HEK293 (cell line): ENCODE data around the gene ARHGEF37.
"Not testable (repeated sequence)": the region's sequence is repeated elsewhere in the genome, so short reads cannot be mapped to it uniquely, and the experiment has no call there.

ENCODE experiments used
- CTCF ChIA-PET: fragments of 350-600 bp; formaldehyde crosslinking; extraction: SDS; loops from one replicate; lab custom pipeline; 2021; ENCODE audit warnings: antibody characterized with exemption; lab: Yijun Ruan, JAX
- POLR2A ChIA-PET: fragments of 300-600 bp; formaldehyde crosslinking; extraction: SDS; loops from one replicate; lab custom pipeline; 2020; ENCODE audit warnings: antibody characterized with exemption, inconsistent platforms; lab: Yijun Ruan, JAX
- H3K27ac ChIP-seq: fragments of 200-500 bp; sonication (Bioruptor generic); 2 replicates; pipeline ENCODE4 v1.5.1; 2014; ENCODE audit warnings: low read depth, low read length, control low read depth, inconsistent platforms; ENCODE audit errors: extremely low read depth
- H3K36me3 ChIP-seq, 2 experiments: fragments of 200-500 bp in 1 of 2; sonication (Bioruptor generic) in 1 of 2; 1 replicate in 1 of 2; 2 replicates in 1 of 2; pipeline ENCODE4 v1.5.1; 2014 to 2017; ENCODE audit warnings: inconsistent platforms in 2 of 2, low read length in 2 of 2; ENCODE audit not compliant: control insufficient read depth in 2 of 2, insufficient read depth in 1 of 2
- H3K4me1 ChIP-seq: fragments of 200-500 bp; sonication (Bioruptor generic); 2 replicates; pipeline ENCODE4 v1.5.1; 2014; ENCODE audit warnings: mild to moderate bottlenecking, low read length, inconsistent platforms; ENCODE audit not compliant: control insufficient read depth, insufficient read depth
- H3K4me3 ChIP-seq: 2 replicates; pipeline ENCODE4 v1.5.1; 2011; ENCODE audit warnings: low read depth, mild to moderate bottlenecking, control low read depth, low read length, moderate library complexity
- H3K9me3 ChIP-seq: fragments of 200-500 bp; sonication (Bioruptor generic); 2 replicates; pipeline ENCODE4 v1.5.1; 2014; ENCODE audit warnings: low read depth, low read length, inconsistent platforms; ENCODE audit not compliant: control insufficient read depth, insufficient read depth
- PRDM1 ChIP-seq: fragments of 450-650 bp; formaldehyde crosslinking; IDR thresholded peaks from 2 replicates; pipeline ENCODE4; 2016; ENCODE audit warnings: missing biosample characterization, missing genetic modification characterization
- SP7 ChIP-seq: fragments of 450-650 bp; formaldehyde crosslinking; IDR thresholded peaks from 2 replicates; pipeline ENCODE4 v1.5.1; 2016; ENCODE audit warnings: missing biosample characterization, missing genetic modification characterization
- ZEB2 ChIP-seq: fragments of 450-650 bp; formaldehyde crosslinking; IDR thresholded peaks from 2 replicates; pipeline ENCODE4 v1.5.1; 2016; ENCODE audit warnings: missing biosample characterization, missing genetic modification characterization
- ZNF510 ChIP-seq: fragments of 450-650 bp; formaldehyde crosslinking; IDR thresholded peaks from 2 replicates; pipeline ENCODE4 v1.5.1; 2018; ENCODE audit warnings: mild to moderate bottlenecking, missing genetic modification characterization, missing biosample characterization; ENCODE audit not compliant: insufficient replicate concordance
- ZNF561 ChIP-seq: fragments of 450-650 bp; IDR thresholded peaks from 2 replicates; pipeline ENCODE4 v1.5.1; 2018; ENCODE audit warnings: missing biosample characterization, missing genetic modification characterization, borderline replicate concordance
- ZNF600 ChIP-seq: fragments of 450-650 bp; formaldehyde crosslinking; IDR thresholded peaks from 2 replicates; pipeline ENCODE4 v1.5.1; 2016; ENCODE audit warnings: missing biosample characterization, missing genetic modification characterization
- ZNF654 ChIP-seq: fragments of 450-650 bp; formaldehyde crosslinking; IDR thresholded peaks from 2 replicates; pipeline ENCODE4 v1.5.1; 2016; ENCODE audit warnings: low read depth, missing biosample characterization, missing genetic modification characterization
- ZNF76 ChIP-seq: fragments of 450-650 bp; formaldehyde crosslinking; IDR thresholded peaks from 2 replicates; pipeline ENCODE4; 2016; ENCODE audit warnings: low read depth, missing biosample characterization, missing genetic modification characterization, borderline replicate concordance
- TF ChIP-seq, protein P1 (sequence below): fragments of 450-650 bp; formaldehyde crosslinking; IDR thresholded peaks from 2 replicates; pipeline ENCODE4 v1.5.1; 2016; ENCODE audit warnings: missing biosample characterization, missing genetic modification characterization
- TF ChIP-seq, protein P2 (sequence below): fragments of 450-650 bp; formaldehyde crosslinking; IDR thresholded peaks from 2 replicates; pipeline ENCODE4 v1.5.1; 2016; ENCODE audit warnings: missing biosample characterization, missing genetic modification characterization
- TF ChIP-seq, protein P3 (sequence below): fragments of 450-650 bp; formaldehyde crosslinking; IDR thresholded peaks from 2 replicates; pipeline ENCODE4 v1.5.1; 2016; ENCODE audit warnings: missing biosample characterization, missing genetic modification characterization
- TF ChIP-seq, protein P4 (sequence below): fragments of 450-650 bp; formaldehyde crosslinking; IDR thresholded peaks from 2 replicates; pipeline ENCODE4 v1.5.1; 2016; ENCODE audit warnings: missing biosample characterization, missing genetic modification characterization

Gene ARHGEF37

DNA sequence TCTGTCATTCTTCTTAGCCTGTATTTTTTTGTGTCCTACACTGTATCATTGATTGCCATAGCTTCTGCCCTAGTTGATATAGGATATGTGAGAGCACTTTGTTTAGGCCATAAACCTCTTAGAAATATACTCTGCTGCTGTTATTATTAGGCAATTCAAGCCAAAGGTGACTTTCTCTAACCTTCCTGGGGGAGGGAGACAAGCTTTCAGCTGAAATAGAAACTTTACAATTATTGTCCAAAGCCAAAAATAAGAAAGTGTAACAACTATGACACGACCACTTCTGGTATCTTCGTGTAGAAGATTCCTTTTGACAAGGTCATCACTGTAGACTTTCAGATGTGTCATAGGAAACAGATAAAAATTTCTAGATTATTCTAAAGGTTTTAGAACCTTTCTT, 17.8 kb upstream of the ARHGEF37 start:
- H3K9me3 ChIP-seq = no peaks in the 10 kb centered on the region
- CTCF ChIA-PET = interaction anchor here (0.6 to 4.7 kb wide), 21 partner anchors 12 to 298 kb away, joined by 3 to 54 read pairs (median 7); partner anchors contain the start of gene CSNK1A1
- POLR2A ChIA-PET = interaction anchor here (0.5 to 3.5 kb wide), 2 partner anchors 13 to 115 kb away, joined by 7 to 28 read pairs; partner anchors contain the start of gene CSNK1A1
- no peak overlapping the region for H3K4me3 ChIP-seq
- no peak overlapping the region for H3K27ac ChIP-seq
- no peaks in the 10 kb centered on the region; a peak in 1 of 3 replicates for H3K36me3 ChIP-seq
- H3K4me1 ChIP-seq = peaks cover 8% of the 10 kb centered on the region; the same call in 1 of the 2 replicates
- TF ChIP-seq ZNF561 (tag by site-specific recombination) = no peak
- TF ChIP-seq, protein P1, sequence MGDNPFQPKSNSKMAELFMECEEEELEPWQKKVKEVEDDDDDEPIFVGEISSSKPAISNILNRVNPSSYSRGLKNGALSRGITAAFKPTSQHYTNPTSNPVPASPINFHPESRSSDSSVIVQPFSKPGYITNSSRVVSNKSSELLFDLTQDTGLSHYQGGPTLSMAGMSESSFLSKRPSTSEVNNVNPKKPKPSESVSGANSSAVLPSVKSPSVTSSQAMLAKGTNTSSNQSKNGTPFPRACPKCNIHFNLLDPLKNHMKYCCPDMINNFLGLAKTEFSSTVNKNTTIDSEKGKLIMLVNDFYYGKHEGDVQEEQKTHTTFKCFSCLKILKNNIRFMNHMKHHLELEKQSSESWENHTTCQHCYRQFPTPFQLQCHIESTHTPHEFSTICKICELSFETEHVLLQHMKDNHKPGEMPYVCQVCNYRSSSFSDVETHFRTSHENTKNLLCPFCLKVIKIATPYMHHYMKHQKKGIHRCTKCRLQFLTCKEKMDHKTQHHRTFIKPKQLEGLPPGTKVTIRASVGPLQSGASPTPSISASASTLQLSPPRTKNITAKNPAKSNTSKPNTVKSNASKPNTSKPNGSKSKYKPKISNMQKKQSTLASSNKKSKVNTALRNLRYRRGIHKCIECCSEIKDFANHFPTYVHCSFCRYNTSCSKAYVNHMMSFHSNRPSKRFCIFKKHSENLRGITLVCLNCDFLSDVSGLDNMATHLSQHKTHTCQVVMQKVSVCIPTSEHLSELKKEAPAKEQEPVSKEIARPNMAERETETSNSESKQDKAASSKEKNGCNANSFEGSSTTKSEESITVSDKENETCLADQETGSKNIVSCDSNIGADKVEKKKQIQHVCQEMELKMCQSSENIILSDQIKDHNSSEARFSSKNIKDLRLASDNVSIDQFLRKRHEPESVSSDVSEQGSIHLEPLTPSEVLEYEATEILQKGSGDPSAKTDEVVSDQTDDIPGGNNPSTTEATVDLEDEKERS (tag by site-specific recombination) = no peak

DNA sequence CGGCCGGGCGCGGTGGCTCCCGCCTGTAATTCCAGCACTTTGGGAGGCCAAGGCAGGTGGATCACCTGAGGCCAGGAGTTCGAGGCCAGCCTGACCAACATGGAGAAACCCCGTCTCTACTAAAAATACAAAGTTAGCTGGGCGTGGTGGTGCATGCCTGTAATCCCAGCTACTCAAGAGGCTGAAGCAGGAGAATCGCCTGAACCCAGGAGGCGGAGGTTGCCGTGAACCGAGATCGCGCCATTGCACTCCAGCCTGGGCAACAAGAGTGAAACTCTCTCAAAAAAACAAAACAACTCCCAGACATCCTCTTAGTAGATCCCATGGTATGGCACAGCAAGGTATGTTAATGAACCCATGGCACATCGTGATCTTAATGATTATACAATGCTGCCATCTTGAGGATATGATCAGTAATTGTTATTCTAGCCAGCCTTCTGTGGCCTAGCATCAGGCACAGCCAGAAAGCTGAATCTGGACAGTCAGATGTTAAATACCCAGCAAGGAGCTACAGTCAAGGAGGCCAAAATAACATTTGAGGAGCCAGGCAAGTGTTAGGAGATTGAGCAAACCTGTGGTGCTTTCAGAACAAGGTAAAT, 16.7 kb upstream of the ARHGEF37 start:
- CTCF ChIA-PET = interaction anchor here (0.5 to 3.6 kb wide), 38 partner anchors 9 to 832 kb away, joined by 3 to 30 read pairs (median 4); partner anchors contain the start of gene ARHGEF37
- not testable (repeated sequence) for H3K27ac ChIP-seq, H3K36me3 ChIP-seq, H3K4me1 ChIP-seq, H3K9me3 ChIP-seq, H3K4me3 ChIP-seq
- TF ChIP-seq ZEB2 (tag by site-specific recombination) (0 out of 2 replicates have a peak, but pooled peaks have one; percentile 18), ZNF600 (peak; percentile 98), PRDM1 (tag by site-specific recombination) (peak; percentile 41; the same call in 1 of the 2 replicates), SP7 (tag by site-specific recombination) (0 out of 2 replicates have a peak, but pooled peaks have one; percentile 27), ZNF510 (tag by site-specific recombination) (peak; percentile 91), ZNF654 (tag by site-specific recombination) (peak; percentile 94), ZNF76 (tag by site-specific recombination) (peak; percentile 29; the same call in 1 of the 2 replicates)
- TF ChIP-seq, protein P2, sequence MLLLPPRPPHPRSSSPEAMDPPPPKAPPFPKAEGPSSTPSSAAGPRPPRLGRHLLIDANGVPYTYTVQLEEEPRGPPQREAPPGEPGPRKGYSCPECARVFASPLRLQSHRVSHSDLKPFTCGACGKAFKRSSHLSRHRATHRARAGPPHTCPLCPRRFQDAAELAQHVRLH (tag by site-specific recombination) = peak; percentile 60; the same call in 1 of the 2 replicates
- TF ChIP-seq, protein P3, sequence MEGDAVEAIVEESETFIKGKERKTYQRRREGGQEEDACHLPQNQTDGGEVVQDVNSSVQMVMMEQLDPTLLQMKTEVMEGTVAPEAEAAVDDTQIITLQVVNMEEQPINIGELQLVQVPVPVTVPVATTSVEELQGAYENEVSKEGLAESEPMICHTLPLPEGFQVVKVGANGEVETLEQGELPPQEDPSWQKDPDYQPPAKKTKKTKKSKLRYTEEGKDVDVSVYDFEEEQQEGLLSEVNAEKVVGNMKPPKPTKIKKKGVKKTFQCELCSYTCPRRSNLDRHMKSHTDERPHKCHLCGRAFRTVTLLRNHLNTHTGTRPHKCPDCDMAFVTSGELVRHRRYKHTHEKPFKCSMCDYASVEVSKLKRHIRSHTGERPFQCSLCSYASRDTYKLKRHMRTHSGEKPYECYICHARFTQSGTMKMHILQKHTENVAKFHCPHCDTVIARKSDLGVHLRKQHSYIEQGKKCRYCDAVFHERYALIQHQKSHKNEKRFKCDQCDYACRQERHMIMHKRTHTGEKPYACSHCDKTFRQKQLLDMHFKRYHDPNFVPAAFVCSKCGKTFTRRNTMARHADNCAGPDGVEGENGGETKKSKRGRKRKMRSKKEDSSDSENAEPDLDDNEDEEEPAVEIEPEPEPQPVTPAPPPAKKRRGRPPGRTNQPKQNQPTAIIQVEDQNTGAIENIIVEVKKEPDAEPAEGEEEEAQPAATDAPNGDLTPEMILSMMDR (tag by site-specific recombination) = peak; percentile 78
- TF ChIP-seq, protein P4, sequence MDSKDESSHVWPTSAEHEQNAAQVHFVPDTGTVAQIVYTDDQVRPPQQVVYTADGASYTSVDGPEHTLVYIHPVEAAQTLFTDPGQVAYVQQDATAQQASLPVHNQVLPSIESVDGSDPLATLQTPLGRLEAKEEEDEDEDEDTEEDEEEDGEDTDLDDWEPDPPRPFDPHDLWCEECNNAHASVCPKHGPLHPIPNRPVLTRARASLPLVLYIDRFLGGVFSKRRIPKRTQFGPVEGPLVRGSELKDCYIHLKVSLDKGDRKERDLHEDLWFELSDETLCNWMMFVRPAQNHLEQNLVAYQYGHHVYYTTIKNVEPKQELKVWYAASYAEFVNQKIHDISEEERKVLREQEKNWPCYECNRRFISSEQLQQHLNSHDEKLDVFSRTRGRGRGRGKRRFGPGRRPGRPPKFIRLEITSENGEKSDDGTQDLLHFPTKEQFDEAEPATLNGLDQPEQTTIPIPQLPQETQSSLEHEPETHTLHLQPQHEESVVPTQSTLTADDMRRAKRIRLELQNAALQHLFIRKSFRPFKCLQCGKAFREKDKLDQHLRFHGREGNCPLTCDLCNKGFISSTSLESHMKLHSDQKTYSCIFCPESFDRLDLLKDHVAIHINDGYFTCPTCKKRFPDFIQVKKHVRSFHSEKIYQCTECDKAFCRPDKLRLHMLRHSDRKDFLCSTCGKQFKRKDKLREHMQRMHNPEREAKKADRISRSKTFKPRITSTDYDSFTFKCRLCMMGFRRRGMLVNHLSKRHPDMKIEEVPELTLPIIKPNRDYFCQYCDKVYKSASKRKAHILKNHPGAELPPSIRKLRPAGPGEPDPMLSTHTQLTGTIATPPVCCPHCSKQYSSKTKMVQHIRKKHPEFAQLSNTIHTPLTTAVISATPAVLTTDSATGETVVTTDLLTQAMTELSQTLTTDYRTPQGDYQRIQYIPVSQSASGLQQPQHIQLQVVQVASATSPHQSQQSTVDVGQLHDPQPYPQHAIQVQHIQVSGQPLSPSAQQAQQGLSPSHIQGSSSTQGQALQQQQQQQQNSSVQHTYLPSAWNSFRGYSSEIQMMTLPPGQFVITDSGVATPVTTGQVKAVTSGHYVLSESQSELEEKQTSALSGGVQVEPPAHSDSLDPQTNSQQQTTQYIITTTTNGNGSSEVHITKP (tag by site-specific recombination) = peak; percentile 42
- POLR2A ChIA-PET = interaction anchor here (1.0 kb wide), 1 partner anchor 54 kb away, joined by 3 read pairs; no protein-coding TSS in a partner anchor
